ENCODE data around the gene VPS37B.

The VPS37B gene

DNA sequence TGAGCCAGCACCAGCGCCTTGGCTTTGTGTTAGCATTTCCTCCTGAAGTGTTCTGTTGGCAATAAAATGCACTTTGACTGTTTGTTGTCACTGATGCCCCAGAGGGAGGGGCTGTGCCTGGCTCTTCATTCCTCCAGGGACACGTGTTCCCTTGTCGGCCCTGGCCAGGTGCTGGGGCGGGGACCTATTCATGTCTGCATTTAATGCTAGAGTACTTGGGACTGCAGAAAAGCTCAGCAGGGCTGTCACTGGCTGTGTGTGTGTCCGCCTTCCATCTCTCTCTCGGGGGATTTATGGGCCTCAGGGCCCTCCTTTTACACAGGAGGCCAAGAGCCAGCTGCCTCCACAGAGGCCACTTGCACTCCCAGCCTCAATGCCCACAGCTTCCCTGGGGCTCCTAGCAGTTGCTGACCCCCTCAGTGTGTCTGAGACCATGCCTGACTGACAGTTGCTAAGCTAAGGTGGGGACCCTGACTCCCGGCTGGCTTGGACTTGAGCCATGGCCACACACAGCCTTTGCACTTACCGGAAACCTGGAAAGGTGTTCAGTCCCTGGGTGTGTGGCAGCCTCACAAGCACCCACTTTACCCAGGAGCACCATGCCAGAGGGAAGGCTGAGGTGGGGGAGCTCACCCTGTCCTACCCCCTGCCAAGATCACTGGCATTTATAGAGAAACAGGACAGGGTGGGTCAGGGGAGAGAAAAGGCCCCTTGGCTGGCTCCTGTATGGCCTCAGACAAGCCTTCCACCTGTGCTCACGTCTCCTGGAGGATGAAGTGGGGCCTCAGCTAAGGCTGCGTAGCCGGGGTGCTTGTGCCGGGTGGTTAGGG is 32.8 kb downstream of the VPS37B start:
- no peak for DNase-seq (ENCODE audit: low read depth)

DNA sequence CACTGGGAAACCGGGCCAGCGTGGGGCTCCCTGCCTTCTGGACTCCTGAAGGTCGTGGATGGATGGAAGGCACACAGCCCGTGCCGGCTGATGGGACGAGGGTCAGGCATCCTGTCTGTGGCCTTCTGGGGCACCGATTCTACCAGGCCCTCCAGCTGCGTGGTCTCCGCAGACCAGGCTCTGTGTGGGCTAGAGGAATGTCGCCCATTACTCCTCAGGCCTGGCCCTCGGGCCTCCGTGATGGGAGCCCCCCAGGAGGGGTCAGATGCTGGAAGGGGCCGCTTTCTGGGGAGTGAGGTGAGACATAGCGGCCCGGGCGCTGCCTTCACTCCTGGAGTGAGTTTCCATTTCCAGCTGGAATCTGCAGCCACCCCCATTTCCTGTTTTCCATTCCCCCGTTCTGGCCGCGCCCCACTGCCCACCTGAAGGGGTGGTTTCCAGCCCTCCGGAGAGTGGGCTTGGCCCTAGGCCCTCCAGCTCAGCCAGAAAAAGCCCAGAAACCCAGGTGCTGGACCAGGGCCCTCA is 33.8 kb downstream of the VPS37B start:
- TF ChIP-seq, protein P1, sequence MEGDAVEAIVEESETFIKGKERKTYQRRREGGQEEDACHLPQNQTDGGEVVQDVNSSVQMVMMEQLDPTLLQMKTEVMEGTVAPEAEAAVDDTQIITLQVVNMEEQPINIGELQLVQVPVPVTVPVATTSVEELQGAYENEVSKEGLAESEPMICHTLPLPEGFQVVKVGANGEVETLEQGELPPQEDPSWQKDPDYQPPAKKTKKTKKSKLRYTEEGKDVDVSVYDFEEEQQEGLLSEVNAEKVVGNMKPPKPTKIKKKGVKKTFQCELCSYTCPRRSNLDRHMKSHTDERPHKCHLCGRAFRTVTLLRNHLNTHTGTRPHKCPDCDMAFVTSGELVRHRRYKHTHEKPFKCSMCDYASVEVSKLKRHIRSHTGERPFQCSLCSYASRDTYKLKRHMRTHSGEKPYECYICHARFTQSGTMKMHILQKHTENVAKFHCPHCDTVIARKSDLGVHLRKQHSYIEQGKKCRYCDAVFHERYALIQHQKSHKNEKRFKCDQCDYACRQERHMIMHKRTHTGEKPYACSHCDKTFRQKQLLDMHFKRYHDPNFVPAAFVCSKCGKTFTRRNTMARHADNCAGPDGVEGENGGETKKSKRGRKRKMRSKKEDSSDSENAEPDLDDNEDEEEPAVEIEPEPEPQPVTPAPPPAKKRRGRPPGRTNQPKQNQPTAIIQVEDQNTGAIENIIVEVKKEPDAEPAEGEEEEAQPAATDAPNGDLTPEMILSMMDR (IDR thresholded peaks at IDR 0.05; ENCODE audit: insufficient read depth, low read depth, low read length, missing control alignments) = no peak
- DNase-seq (ENCODE audit: low read depth) = no peak

More for the DNA sequence above, 32.8 kb downstream of the VPS37B start:
- H3K4me3 ChIP-seq (ENCODE audit: low read depth, low read length) = no peak overlapping the region
- TF ChIP-seq, protein P1 (IDR thresholded peaks at IDR 0.05; ENCODE audit: insufficient read depth, low read depth, low read length, missing control alignments) = no peak

DNA sequence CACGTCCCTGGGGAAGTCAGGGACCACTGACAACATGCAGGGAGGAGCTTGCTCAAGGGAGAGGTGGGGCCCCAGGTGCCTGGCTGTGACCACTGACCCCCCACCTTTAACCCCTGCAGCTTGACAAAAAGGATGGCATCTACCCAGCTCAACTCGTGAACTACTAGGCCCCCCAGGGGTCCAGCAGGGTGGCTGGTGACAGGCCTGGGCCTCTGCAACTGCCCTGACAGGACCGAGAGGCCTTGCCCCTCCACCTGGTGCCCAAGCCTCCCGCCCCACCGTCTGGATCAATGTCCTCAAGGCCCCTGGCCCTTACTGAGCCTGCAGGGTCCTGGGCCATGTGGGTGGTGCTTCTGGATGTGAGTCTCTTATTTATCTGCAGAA is 34.3 kb downstream of the VPS37B start:
- TF ChIP-seq, protein P1 (IDR thresholded peaks at IDR 0.05; ENCODE audit: insufficient read depth, low read depth, low read length, missing control alignments) = no peak
- no peak overlapping the region for H3K4me3 ChIP-seq (ENCODE audit: low read depth, low read length)
- no peak for DNase-seq (ENCODE audit: low read depth)

More for the DNA sequence above, 33.8 kb downstream of the VPS37B start:
- no peak overlapping the region for H3K4me3 ChIP-seq (ENCODE audit: low read depth, low read length)

- no peak overlapping the region for H3K4me3 ChIP-seq (ENCODE audit: low read depth, low read length)
- TF ChIP-seq, protein P1 (IDR thresholded peaks at IDR 0.05; ENCODE audit: insufficient read depth, low read depth, low read length, missing control alignments) = no peak
- no peak for DNase-seq (ENCODE audit: low read depth)
These were observed 34.9 kb downstream of the VPS37B start for GRCh38 chr12:122860854-122861586.

GRCh38 chr12:122860040-122860853 is 35.7 kb downstream of the VPS37B start:
- peak; percentile 89 for DNase-seq (ENCODE audit: low read depth)
- H3K4me3 ChIP-seq (ENCODE audit: low read depth, low read length) = no peak overlapping the region
- TF ChIP-seq, protein P1 (IDR thresholded peaks at IDR 0.05; ENCODE audit: insufficient read depth, low read depth, low read length, missing control alignments) = peak; percentile 92

GRCh38 chr12:122859303-122860039 is 36.5 kb downstream of the VPS37B start:
- TF ChIP-seq, protein P1 (IDR thresholded peaks at IDR 0.05; ENCODE audit: insufficient read depth, low read depth, low read length, missing control alignments) = no peak
- DNase-seq (ENCODE audit: low read depth) = no peak
- H3K4me3 ChIP-seq (ENCODE audit: low read depth, low read length) = no peak overlapping the region

Measured in GM12865 (cell line).